K562 (cell line): ENCODE measurements around the gene CCNL1. TPM values are rescaled to one million over a fixed set of nuclear protein-coding genes. Genes with fewer than 3 reads are reported as not detected.

ENCODE experiments used
- ATAC-seq: fragments of 200-7000 bp; cut with Tn5 transposase; 3 replicates; pipeline ENCODE4 v1.9.1; 2020; ENCODE audit warnings: moderate library complexity
- BruUV-seq: library from RNA; stranded (reverse); fragments of 400-500 nt; replicated peaks from 2 replicates; lab custom pipeline; 2021; lab: Mats Ljungman, UMichigan
- CTCF ChIA-PET: fragments of 300-600 bp; formaldehyde crosslinking; extraction: SDS; loops from one replicate; lab custom pipeline; 2021; ENCODE audit warnings: low intra/inter-chr PET ratio; lab: Yijun Ruan, JAX
- POLR2A ChIA-PET: fragments of 300-600, 350-650 bp; sonication (Branson Sonifier 250); formaldehyde crosslinking; extraction: SDS; loops from one replicate; lab custom pipeline; 2021; ENCODE audit warnings: antibody characterized with exemption, inconsistent platforms; lab: Yijun Ruan, JAX
- DNase-seq, 4 experiments: peaks; one replicate each; pipeline versions ENCODE4 v3.0.0 to v3.0.0-alpha.2; 2011 to 2018; ENCODE audit warnings: low spot score in 3 of 4, mixed read lengths in 3 of 4; ENCODE audit errors: extremely low read depth in 1 of 4
- FAIRE-seq: peaks from 2 replicates; lab custom pipeline; 2011; peaks lifted over from hg19 to GRCh38; lab: Jason Lieb, UNC
- H2AFZ ChIP-seq: 2 replicates; pipeline ENCODE4 v1.6.0; 2011; ENCODE audit warnings: low read depth, low read length, control low read depth, inconsistent platforms
- H3K27ac ChIP-seq: fragments of 200-600 bp; 3 replicates; pipeline ENCODE4 v1.8.0; 2011; ENCODE audit warnings: low read depth, mild to moderate bottlenecking, control low read depth, inconsistent platforms, low read length, moderate library complexity, mixed read lengths; ENCODE audit errors: extremely low read depth
- H3K27me3 ChIP-seq, 2 experiments: fragments of 300-600 bp in 1 of 2; 2 replicates in 1 of 2; 3 replicates in 1 of 2; pipeline versions ENCODE4 v1.6.0 to v1.8.0; 2011; ENCODE audit warnings: inconsistent platforms in 2 of 2, low read length in 2 of 2, mild to moderate bottlenecking in 1 of 2, mixed read lengths in 1 of 2, moderate library complexity in 1 of 2; ENCODE audit not compliant: control insufficient read depth in 2 of 2, insufficient read depth in 2 of 2
- H3K36me3 ChIP-seq: fragments of 300-600 bp; 3 replicates; pipeline ENCODE4 v1.8.0; 2011; ENCODE audit warnings: mild to moderate bottlenecking, low read length, inconsistent platforms; ENCODE audit not compliant: control insufficient read depth, insufficient read depth
- H3K4me1 ChIP-seq, 2 experiments: fragments of 200-600 bp in 1 of 2; replicated peaks in 1 of 2; 2 replicates in 1 of 2; 3 replicates in 1 of 2; pipeline versions ENCODE4 v1.5.1 to v1.8.0; 2011; ENCODE audit warnings: inconsistent platforms in 2 of 2, low read length in 2 of 2, mild to moderate bottlenecking in 1 of 2, mixed read lengths in 1 of 2, moderate library complexity in 1 of 2; ENCODE audit not compliant: control insufficient read depth in 2 of 2, insufficient read depth in 2 of 2
- H3K4me2 ChIP-seq: 2 replicates; pipeline ENCODE4 v1.6.1; 2011; ENCODE audit warnings: low read length, control low read depth, inconsistent platforms, mixed read lengths; ENCODE audit not compliant: insufficient read depth
- H3K4me3 ChIP-seq: fragments of 200-600 bp; sonication (generic), shearing (Covaris generic); 2 replicates; pipeline ENCODE4 v1.5.1; 2016; ENCODE audit warnings: control low read depth, inconsistent platforms
- H3K79me2 ChIP-seq: fragments of 200-600 bp; 3 replicates; pipeline ENCODE4 v1.8.0; 2011; ENCODE audit warnings: low read length, inconsistent platforms; ENCODE audit not compliant: control insufficient read depth, insufficient read depth
- H3K9ac ChIP-seq, 2 experiments: 2 replicates each; pipeline versions ENCODE4 v1.6.0 to v1.6.1; 2011; ENCODE audit warnings: low read depth in 2 of 2, low read length in 2 of 2, control low read depth in 1 of 2, inconsistent platforms in 1 of 2, mild to moderate bottlenecking in 1 of 2, mixed read lengths in 1 of 2; ENCODE audit not compliant: insufficient read depth in 1 of 2
- H3K9me1 ChIP-seq: one replicate; pipeline ENCODE4 v1.6.0; 2011; ENCODE audit warnings: inconsistent platforms, mild to moderate bottlenecking, low read length, moderate library complexity; ENCODE audit not compliant: control insufficient read depth, insufficient read depth
- H3K9me3 ChIP-seq: replicated peaks from 2 replicates; pipeline ENCODE4 v1.5.1; 2011; ENCODE audit warnings: low read depth, low read length, inconsistent platforms; ENCODE audit not compliant: control insufficient read depth, insufficient read depth
- H4K20me1 ChIP-seq: replicated peaks from 2 replicates; pipeline ENCODE4 v1.6.1; 2011; ENCODE audit warnings: low read length, inconsistent platforms, mixed read lengths; ENCODE audit not compliant: control insufficient read depth, insufficient read depth
- TSC22D4 ChIP-seq: fragments of 450-650 bp; IDR thresholded peaks from 2 replicates; pipeline ENCODE4 v1.6.1; 2016; ENCODE audit warnings: missing genetic modification characterization, missing biosample characterization, control low read depth
- UBTF ChIP-seq, 2 experiments: IDR thresholded peaks; 2 replicates each; pipeline ENCODE4 v1.6.1; 2012; ENCODE audit warnings: improper control_type of control experiment in 2 of 2, low read depth in 2 of 2, low read length in 2 of 2, borderline replicate concordance in 1 of 2
- ZNF407 ChIP-seq: fragments of 450-650 bp; IDR thresholded peaks from 2 replicates; pipeline ENCODE4 v1.6.1; 2016; ENCODE audit warnings: low read depth
- ZNF609 ChIP-seq: sonication (generic); formaldehyde crosslinking; IDR thresholded peaks from 2 replicates; pipeline ENCODE4 v1.8.1; 2023; ENCODE audit warnings: missing genetic modification reagents, mild to moderate bottlenecking, borderline replicate concordance
- WGBS: fragments of 100-300 bp; shearing (Covaris generic); methylation state at CpG from one replicate; pipeline ENCODE4 v1.1.6; 2016; ENCODE audit warnings: low coverage, mixed read lengths; ENCODE audit not compliant: insufficient coverage; ENCODE audit errors: missing lambda C conversion rate; 5-methylcytosine and 5-hydroxymethylcytosine counted together
- in situ Hi-C: fragments of 300-500 bp; cut with MboI; formaldehyde crosslinking; loops from 4 replicates; pipeline ENCODE4 v1.15.0; 2018; ENCODE audit warnings: inconsistent platforms, mixed read lengths
- intact Hi-C: fragments of 100-400 bp; cut with micrococcal nuclease; formaldehyde crosslinking; loops from 2 replicates; pipeline ENCODE4 v1.14.2; 2022
- polyA plus RNA-seq, 8 experiments: library from polyadenylated mRNA; depleted of rRNA in 4 of 8; stranded (reverse) in 5 of 8; unstranded in 3 of 8; fragments of >200 nt; fragmentation: Nextera tagmentation in 2 of 8; fragmentation: Illumina TruSeq in 1 of 8; extraction: Ambion mirVana in 2 of 8; extraction: Trizol in 1 of 8; gene quantifications; 2 replicates each; pipeline versions ENCODE4 v1.2.1 to v1.2.3, GENCODE V29; 2011 to 2014; ENCODE audit warnings: inconsistent platforms in 1 of 8, missing spikeins in 1 of 8
- total RNA-seq, 7 experiments: library from RNA; depleted of rRNA in 6 of 7; stranded (reverse); fragments of >200 nt in 6 of 7; fragmentation: Illumina TruSeq in 2 of 7; extraction: Trizol in 2 of 7; gene quantifications; 2 replicates each; pipeline versions ENCODE4 v1.2.1 to v1.2.3, GENCODE V29; 2011 to 2021; ENCODE audit warnings: low replicate concordance in 1 of 7

CCNL1 gene
- total and polyA plus RNA-seq, 9 of the 15 experiments (the other 6 are each of a cell fraction or from before 2014, with no cell fraction given): 16.1 to 186 (median 132) TPM

GRCh38 chr3:157182879-157183278 is 22.9 kb upstream of the CCNL1 start (continued):
- no peak for TF ChIP-seq ZNF407

- POLR2A ChIA-PET: interaction anchor here (1.8 kb wide), 1 partner anchor 20 kb away, joined by 8 read pairs; the partner anchor contains the start of gene CCNL1
- no peaks in the 10 kb centered on the region for H3K27me3 ChIP-seq
- H4K20me1 ChIP-seq: no peaks in the 10 kb centered on the region
- FAIRE-seq (peak; percentile 26), ATAC-seq (no peak), DNase-seq (no peak)
- H3K9me3 ChIP-seq: 0 out of 2 replicates have a peak, but pooled peaks cover 3% of the 10 kb centered on the region
- intact Hi-C loops: no loop called here
- H3K9me1 ChIP-seq: no peaks in the 10 kb centered on the region
- H3K27ac ChIP-seq: no peak overlapping the region
- H3K4me2 ChIP-seq: no peak overlapping the region
- peaks cover 25% of the 10 kb centered on the region for H3K79me2 ChIP-seq
- no peaks in the 10 kb centered on the region; the same call in 2 of the 3 replicates for H3K36me3 ChIP-seq
- in situ Hi-C loops: no loop called here
- CTCF ChIA-PET: interaction anchor here (0.8 kb wide), 1 partner anchor 10 kb away, joined by 3 read pairs; no protein-coding TSS in a partner anchor
- peaks cover 0 to 3% of the 10 kb centered on the region in 2 experiments; a peak in 3 of 5 replicates for H3K4me1 ChIP-seq
- no peak overlapping the region for H2AFZ ChIP-seq
- no TSS peak for BruUV-seq
- WGBS: 49% methylated on average over 2 of the region's 2 CpGs
- H3K9ac ChIP-seq: no peak overlapping the region
- H3K4me3 ChIP-seq: no peak overlapping the region
- no peak for TF ChIP-seq UBTF (IDR thresholded peaks at IDR 0.05; ENCODE audit: borderline replicate concordance in 1 of 2, low read depth in 2 of 2, low read length in 2 of 2)
- TF ChIP-seq TSC22D4 (tag): no peak
- no peak for TF ChIP-seq ZNF609 (CRISPR knock-in tag)
Observed at GRCh38 chr3:157180262-157180661, 20.3 kb upstream of the CCNL1 start.
